Measurements from ENCODE around the gene CLIC4.
"Not testable (repeated sequence)": the region's sequence is repeated elsewhere in the genome, so short reads cannot be mapped to it uniquely, and the experiment has no call there.

The CLIC4 gene

GRCh38 chr1:24744911-24745710, at the start of gene CLIC4:
TSS of gene CLIC4 (plus strand) at chr1:24745447. CDS start at chr1:24745554, 107 bp downstream.
- DNase-seq: peak; percentile 99

GRCh38 chr1:24696041-24696755, 49.0 kb upstream of the CLIC4 start:
- no peak for DNase-seq

- DNase-seq: no peak
Measured at GRCh38 chr1:24696756-24697330, 48.4 kb upstream of the CLIC4 start.

GRCh38 chr1:24697453-24698001, 47.7 kb upstream of the CLIC4 start:
- DNase-seq: not testable (repeated sequence)

- not testable (repeated sequence) for DNase-seq
Measured at GRCh38 chr1:24698326-24698725, 46.9 kb upstream of the CLIC4 start.

GRCh38 chr1:24699628-24700027, 45.6 kb upstream of the CLIC4 start:
- no peak for DNase-seq

GRCh38 chr1:24702511-24703293, 42.5 kb upstream of the CLIC4 start:
- DNase-seq: no peak

DNA sequence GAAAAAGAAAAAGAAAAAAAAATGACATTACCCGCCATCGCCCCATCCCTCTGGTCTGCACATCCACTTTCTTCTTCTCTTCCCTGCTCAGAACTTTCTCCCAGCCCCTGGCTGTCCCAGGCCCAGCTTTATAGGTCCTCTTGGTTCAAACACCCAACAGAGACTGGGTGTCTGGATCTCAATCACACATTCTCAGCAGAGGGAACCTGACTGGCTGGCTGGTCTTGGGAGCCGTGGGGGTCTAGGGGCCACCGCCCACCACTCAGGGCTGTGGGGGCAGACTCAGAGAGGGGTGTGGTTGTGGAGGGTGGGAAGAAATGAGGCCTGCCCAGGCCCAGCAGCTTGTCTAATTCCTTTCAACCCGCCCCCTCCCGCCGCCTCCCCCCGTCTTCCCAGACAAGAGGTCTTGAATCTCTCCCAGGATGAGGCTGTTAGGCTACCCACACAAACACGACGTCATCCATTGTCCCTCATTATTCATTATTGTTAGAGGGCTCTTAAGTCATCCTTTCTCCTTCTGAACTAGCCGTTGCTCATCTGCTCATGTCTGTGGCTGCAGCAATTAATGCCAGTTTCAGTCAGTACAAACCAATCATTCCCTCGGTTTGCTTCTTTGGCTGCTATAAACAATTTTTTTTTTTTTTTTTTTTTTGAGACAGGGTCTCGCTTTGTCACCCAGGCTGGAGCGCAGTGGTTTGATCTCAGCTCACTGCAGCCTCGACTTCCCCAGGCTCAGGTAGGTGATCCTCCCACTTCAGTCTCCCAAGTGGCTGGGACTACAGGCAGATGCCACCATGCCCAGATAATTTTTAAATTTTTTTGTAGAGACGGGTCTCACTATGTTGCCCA, 40.6 kb upstream of the CLIC4 start:
- DNase-seq: no peak

GRCh38 chr1:24705260-24706073, 39.8 kb upstream of the CLIC4 start:
- no peak for DNase-seq

DNA sequence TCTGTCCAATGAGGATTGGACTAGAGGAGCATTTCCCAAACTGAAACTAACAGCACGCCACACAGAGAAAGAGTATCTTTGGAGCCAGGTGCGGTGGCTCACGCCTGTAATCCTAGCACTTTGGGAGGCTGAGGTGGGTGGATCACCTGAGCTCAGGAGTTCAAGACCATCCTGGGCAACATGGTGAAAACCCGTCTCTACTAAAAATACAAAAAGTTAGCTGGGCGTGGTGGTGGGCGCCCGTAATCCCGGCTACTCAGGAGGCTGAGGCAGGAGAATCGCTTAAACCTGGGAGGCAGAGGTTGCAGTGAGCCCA, 39.2 kb upstream of the CLIC4 start:
- not testable (repeated sequence) for DNase-seq

DNA sequence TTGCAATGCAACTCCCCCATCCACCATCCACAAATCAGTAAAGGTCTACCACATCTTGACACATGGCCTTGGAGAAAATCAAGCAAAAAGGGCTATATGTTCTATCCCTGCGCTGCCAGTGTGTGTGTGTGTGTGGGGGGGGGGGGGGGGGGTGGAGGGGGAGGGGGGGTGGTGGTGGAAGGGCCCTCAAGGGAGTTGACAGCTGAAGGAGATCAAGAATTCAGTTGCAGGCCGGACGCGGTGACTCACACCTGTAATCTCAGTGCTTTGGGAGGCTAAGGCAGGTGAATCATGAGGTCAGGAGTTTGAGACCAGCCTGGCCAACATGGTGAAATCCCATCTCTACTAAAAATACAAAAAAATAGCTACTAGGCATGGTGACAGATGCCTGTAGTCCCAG, 37.6 kb upstream of the CLIC4 start:
- no peak for DNase-seq

GRCh38 chr1:24708938-24709337, 36.3 kb upstream of the CLIC4 start:
- no peak for DNase-seq

GRCh38 chr1:24709791-24710441, 35.3 kb upstream of the CLIC4 start:
- no peak for DNase-seq

DNA sequence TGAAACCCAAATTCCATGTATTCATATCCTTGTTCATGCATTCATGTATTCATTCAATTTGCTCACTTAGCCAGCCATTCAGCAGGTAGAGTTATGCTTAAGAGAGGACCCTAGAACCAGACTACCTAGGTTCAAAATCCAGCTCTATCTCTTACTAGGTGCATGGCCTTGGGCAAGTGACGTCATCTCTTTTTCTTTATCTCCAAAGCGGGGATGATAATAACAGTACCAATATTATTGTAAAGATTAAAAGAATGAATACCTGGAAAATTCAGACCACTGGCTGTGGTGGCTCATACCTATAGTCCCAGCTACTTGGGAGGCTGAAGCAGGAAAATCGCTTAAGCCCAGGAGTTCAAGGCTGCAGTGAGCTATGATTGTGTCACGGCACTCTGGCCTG, 33.9 kb upstream of the CLIC4 start:
- no peak for DNase-seq

- DNase-seq: no peak
Measured at GRCh38 chr1:24713176-24713575, 32.1 kb upstream of the CLIC4 start.

DNA sequence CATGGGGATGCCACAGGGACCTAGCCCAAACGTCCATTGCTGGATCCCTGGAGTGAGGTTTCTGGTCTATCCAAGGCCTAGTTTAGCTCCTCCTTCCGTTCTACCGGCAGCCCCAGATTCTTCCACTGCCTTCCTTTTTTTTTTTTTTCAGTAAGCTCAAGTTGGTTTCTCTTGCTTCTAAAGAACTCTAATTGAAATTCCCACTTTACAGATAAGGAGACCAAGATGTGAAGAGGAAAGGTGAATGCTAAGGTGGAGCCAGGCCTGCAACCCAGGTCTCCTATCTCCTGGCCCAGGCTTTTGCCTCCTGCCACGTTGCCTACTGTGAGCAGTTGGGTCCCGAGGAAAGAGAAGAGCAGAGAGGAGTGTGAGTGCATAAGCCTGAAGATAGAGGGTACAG, 31.5 kb upstream of the CLIC4 start:
- DNase-seq: no peak

DNA sequence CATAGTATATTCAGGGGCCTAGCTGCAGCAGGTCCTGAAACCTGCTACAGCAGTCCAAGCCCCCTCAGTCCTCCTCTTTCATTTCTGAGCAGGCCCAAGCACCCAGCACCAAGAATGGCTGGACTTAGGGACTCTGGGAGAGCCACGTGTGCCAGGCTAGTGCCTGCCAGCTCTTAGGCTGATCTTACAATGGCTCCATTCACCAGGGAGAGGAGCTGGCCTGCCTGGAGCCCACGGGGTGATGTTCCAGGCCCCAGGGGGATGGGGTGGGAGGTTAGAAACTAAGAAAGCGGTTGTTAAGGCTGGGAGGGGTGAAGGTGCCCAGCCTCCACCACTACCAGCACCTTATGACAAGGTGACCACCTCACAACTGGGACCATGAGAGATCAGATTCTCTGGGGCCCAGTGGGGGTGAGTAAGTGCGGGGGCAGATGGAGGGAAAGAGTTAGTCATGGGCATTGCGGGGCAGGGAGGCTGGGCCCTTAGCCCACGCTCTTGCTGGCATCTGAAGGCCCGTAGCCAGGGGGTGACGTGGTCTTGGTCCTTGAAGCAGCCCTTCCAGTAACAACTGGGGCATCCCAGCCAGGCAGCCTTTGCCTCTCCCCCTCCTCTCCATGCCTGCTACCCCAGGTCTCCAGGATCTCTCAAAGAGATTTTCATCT, 30.3 kb upstream of the CLIC4 start:
- DNase-seq: no peak

- DNase-seq: no peak
Measured at GRCh38 chr1:24715658-24716057, 29.6 kb upstream of the CLIC4 start.

GRCh38 chr1:24717887-24718650, 27.2 kb upstream of the CLIC4 start:
- no peak for DNase-seq
